Sigmoid colon (tissue), 7 donors: ENCODE data around the gene TAF1. TPM values are rescaled to one million over a fixed set of nuclear protein-coding genes. Genes with fewer than 3 reads are reported as not detected.
"Not testable (repeated sequence)": the region's sequence is repeated elsewhere in the genome, so short reads cannot be mapped to it uniquely, and the experiment has no call there.

Experiments used
- DNase-seq: peaks from one replicate; pipeline ENCODE4 v3.0.0-alpha.2; 2019
- H3K27ac ChIP-seq, 4 donors: fragments of 200-600 bp; sonication (generic); one replicate each; pipeline ENCODE4 v1.5.1; 2016 to 2019; ENCODE audit warnings: mild to moderate bottlenecking in 1 of 4
- H3K27me3 ChIP-seq, 3 donors: fragments of 200-600 bp; sonication (generic); one replicate each; pipeline ENCODE4 v1.5.1; 2019; ENCODE audit warnings: mild to moderate bottlenecking in 1 of 3
- H3K36me3 ChIP-seq, 4 donors: fragments of 200-600 bp; sonication (generic); one replicate each; pipeline ENCODE4 v1.5.1; 2016 to 2019
- H3K4me1 ChIP-seq, 4 donors: fragments of 200-600 bp; sonication (generic); one replicate each; pipeline ENCODE4 v1.5.1; 2017 to 2019
- H3K4me3 ChIP-seq, 4 donors: fragments of 200-600 bp; sonication (generic); one replicate each; pipeline ENCODE4 v1.5.1; 2017 to 2019; ENCODE audit warnings: mild to moderate bottlenecking in 2 of 4, moderate library complexity in 1 of 4
- H3K9me3 ChIP-seq, 4 donors: fragments of 200-600 bp in 3 of 4; sonication (generic) in 3 of 4; one replicate each; pipeline versions ENCODE4 v1.5.1 to v1.6.1; 2013 to 2019
- CTCF ChIP-seq, 4 experiments: fragments of 450-650 bp in 3 of 4; fragments of 200-600 bp in 1 of 4; IDR thresholded peaks; one replicate each; pipeline ENCODE4 v1.5.1; 2016 to 2019; ENCODE audit warnings: antibody characterized with exemption in 4 of 4, mild to moderate bottlenecking in 3 of 4, moderate library complexity in 2 of 4
- EP300 ChIP-seq, 4 donors: sonication (generic); formaldehyde crosslinking; IDR thresholded peaks; one replicate each; pipeline ENCODE4 v1.6.1; 2017; ENCODE audit warnings: antibody characterized with exemption in 4 of 4
- POLR2A ChIP-seq, 2 donors: fragments of 450-650 bp; IDR thresholded peaks; one replicate each; pipeline ENCODE4 v1.6.1; 2016; ENCODE audit warnings: antibody characterized with exemption in 2 of 2, mild to moderate bottlenecking in 2 of 2, moderate library complexity in 2 of 2
- POLR2AphosphoS5 ChIP-seq, 4 donors: sonication (generic); formaldehyde crosslinking; IDR thresholded peaks; one replicate each; pipeline ENCODE4 v1.6.1; 2017; ENCODE audit warnings: antibody characterized with exemption in 4 of 4
- WGBS, 2 donors: extraction: QIAGEN DNeasy Blood & Tissue Kit; methylation state at CpG; one replicate each; pipeline ENCODE4 v1.1.7; 2013; 5-methylcytosine and 5-hydroxymethylcytosine counted together
- intact Hi-C: fragments of 100-400 bp; cut with DNase I; formaldehyde crosslinking; loops from one replicate; pipeline ENCODE4 v1.15.1; 2023
- polyA plus RNA-seq, 3 donors: library from polyadenylated mRNA; stranded (reverse); fragments of 200-250 nt; gene quantifications; one replicate each; pipeline ENCODE4 v1.2.3, GENCODE V29; 2013
- total RNA-seq, 4 donors: library from RNA; depleted of rRNA; stranded (reverse); fragments of >200 nt; gene quantifications; one replicate each; pipeline ENCODE4 v1.1.0, GENCODE V29; 2016
- donor health status: healthy with polysubstance abuse.
- donor health status: Bipolar disorder and iron deficiency.
- donor health status: healthy.

TAF1 gene
- total and polyA plus RNA-seq, 7 donors: 4.9 to 47.4 (median 40.7) TPM

- Histone ChIP-seq H3K27me3 (no peaks in the 10 kb centered on the region), H3K27ac (no peak overlapping the region), H3K4me3 (no peak overlapping the region), H3K9me3 (no peaks in the 10 kb centered on the region), H3K36me3 (peaks cover 0 to 3% (median 0%) of the 10 kb centered on the region in 4 donors), H3K4me1 (no peaks in the 10 kb centered on the region)
- TF ChIP-seq POLR2A (IDR thresholded peaks at IDR 0.05): no peak
- TF ChIP-seq POLR2AphosphoS5 (IDR thresholded peaks at IDR 0.05): no peak
- TF ChIP-seq CTCF (IDR thresholded peaks at IDR 0.05): no peak
- intact Hi-C loops: no loop called here
- no peak for DNase-seq
- 77 to 85% methylated on average over 1 of the region's 1 CpG for WGBS, 2 donors
Measured at GRCh38 chrX:71432733-71433132, 66.6 kb downstream of the TAF1 start.

DNA sequence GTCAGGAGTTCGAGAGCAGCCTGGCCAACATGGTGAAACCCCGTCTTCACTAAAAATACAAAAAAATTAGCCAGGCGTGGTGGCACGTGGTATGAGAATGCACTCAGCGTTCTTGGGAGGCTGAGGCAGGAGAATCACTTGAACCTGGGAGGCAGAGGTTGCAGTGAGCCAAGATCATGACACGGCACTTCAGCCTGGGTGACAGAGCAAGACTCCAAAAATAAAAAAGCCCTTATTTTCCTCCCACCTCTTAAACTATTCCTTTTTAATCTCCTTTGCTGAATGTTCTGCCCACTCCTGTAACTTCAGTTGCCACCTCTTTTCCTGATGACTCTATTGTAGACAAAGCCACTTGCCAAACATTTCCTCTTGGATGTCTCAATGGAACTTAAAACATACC, 72.6 kb downstream of the TAF1 start:
- H3K27ac ChIP-seq: no peak overlapping the region
- H3K4me3 ChIP-seq: no peak overlapping the region
- TF ChIP-seq POLR2AphosphoS5 (IDR thresholded peaks at IDR 0.05) (no peak), EP300 (IDR thresholded peaks at IDR 0.05) (no peak)
- no peaks in the 10 kb centered on the region for H3K27me3 ChIP-seq
- peaks cover 0 to 6% (median 0%) of the 10 kb centered on the region in 4 donors for H3K36me3 ChIP-seq
- H3K9me3 ChIP-seq: no peaks in the 10 kb centered on the region
- H3K4me1 ChIP-seq: no peaks in the 10 kb centered on the region
- 93 to 95% methylated on average over 6 of the region's 6 CpGs for WGBS, 2 donors
- no peak for DNase-seq
- intact Hi-C loops: no loop called here

DNA sequence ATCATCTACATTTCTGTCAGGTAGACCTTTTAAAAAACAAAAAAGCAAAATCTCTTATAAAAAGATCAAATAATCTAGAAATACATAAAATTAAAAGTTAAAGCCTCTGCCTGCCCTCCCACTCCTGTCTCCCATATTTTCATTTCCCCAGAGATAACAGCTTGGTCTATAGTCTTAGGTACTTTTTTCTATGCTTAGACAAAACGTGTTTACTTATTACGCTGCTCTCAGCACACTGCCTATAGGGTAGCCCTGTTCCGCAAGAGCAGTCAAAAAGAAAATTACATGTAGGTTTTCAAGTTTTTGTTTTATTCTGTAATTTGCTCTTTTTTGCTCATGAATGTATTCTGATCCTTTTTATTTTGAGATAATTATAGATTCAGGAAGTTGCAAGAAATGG, 73.3 kb downstream of the TAF1 start:
- H3K9me3 ChIP-seq: no peaks in the 10 kb centered on the region
- H3K27ac ChIP-seq: no peak overlapping the region
- no peak for DNase-seq
- no peaks in the 10 kb centered on the region for H3K27me3 ChIP-seq
- TF ChIP-seq POLR2A (IDR thresholded peaks at IDR 0.05): no peak
- no peak for TF ChIP-seq CTCF (IDR thresholded peaks at IDR 0.05)
- TF ChIP-seq EP300 (IDR thresholded peaks at IDR 0.05): no peak
- no peak for TF ChIP-seq POLR2AphosphoS5 (IDR thresholded peaks at IDR 0.05)
- intact Hi-C loops: no loop called here
- H3K4me1 ChIP-seq: no peaks in the 10 kb centered on the region
- peaks cover 0 to 6% (median 0%) of the 10 kb centered on the region in 4 donors for H3K36me3 ChIP-seq
- no peak overlapping the region for H3K4me3 ChIP-seq
- WGBS, 2 donors: 81 to 94% methylated on average over 3 of the region's 3 CpGs

DNA sequence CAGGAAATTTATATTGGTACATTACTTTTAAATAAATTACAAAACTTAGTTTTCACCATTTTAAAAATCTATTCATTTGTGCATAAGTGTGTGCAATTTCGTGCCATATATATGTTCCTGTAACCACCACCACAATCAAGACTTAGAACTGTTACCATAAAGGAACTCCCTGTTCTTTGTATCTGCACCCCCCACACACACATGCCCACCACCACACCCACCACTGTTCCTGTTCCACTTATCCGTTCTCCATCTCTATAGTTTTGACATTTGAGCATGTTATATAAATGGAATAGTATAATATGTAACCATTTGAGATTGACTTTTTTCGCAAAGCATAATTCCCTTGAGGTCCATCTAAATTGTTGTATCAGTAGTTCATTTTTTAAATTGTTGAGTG, 73.7 kb downstream of the TAF1 start:
- no peaks in the 10 kb centered on the region for H3K9me3 ChIP-seq
- TF ChIP-seq CTCF (IDR thresholded peaks at IDR 0.05): no peak
- no peak for TF ChIP-seq POLR2A (IDR thresholded peaks at IDR 0.05)
- no peak for TF ChIP-seq EP300 (IDR thresholded peaks at IDR 0.05)
- no peak for TF ChIP-seq POLR2AphosphoS5 (IDR thresholded peaks at IDR 0.05)
- no peak for DNase-seq
- no peak overlapping the region for H3K27ac ChIP-seq
- WGBS, 2 donors: 70 to 96% methylated on average over 3 of the region's 3 CpGs
- intact Hi-C loops: no loop called here
- peaks cover 0 to 6% (median 0%) of the 10 kb centered on the region in 4 donors for H3K36me3 ChIP-seq
- no peaks in the 10 kb centered on the region for H3K4me1 ChIP-seq
- H3K27me3 ChIP-seq: no peaks in the 10 kb centered on the region
- no peak overlapping the region for H3K4me3 ChIP-seq

DNA sequence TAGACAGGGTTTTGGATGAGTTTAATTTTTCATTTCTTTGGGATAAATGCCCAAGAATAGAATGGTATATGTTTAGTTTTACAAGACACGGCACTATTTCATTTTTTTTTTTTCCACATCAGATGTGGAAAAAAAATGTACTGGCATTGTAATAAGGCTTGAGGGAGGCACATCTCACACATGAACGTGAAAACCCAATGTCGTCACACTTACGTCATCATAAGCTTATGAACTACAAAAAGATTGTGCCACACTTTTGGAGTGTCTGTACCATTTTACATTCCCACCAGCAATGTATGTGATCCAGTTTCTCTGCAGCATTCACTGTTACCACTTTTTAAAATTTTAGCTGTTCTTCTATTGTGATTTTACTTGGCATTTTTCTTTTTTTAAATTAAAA, 74.2 kb downstream of the TAF1 start:
- Histone ChIP-seq H3K9me3 (no peaks in the 10 kb centered on the region), H3K27ac (no peak overlapping the region), H3K4me1 (no peaks in the 10 kb centered on the region), H3K4me3 (no peak overlapping the region), H3K27me3 (no peaks in the 10 kb centered on the region), H3K36me3 (peaks cover 0 to 6% (median 0%) of the 10 kb centered on the region in 4 donors)
- WGBS, 2 donors: 90 to 92% methylated on average over 4 of the region's 4 CpGs
- DNase-seq: no peak
- intact Hi-C loops: no loop called here
- TF ChIP-seq POLR2A (IDR thresholded peaks at IDR 0.05): no peak
- no peak for TF ChIP-seq CTCF (IDR thresholded peaks at IDR 0.05)
- TF ChIP-seq POLR2AphosphoS5 (IDR thresholded peaks at IDR 0.05): no peak
- TF ChIP-seq EP300 (IDR thresholded peaks at IDR 0.05): no peak

GRCh38 chrX:71441809-71442208, 75.7 kb downstream of the TAF1 start:
- 100% methylated on average over 2 of the region's 2 CpGs for WGBS, 2 donors
- H3K9me3 ChIP-seq, H3K36me3 ChIP-seq, H3K27me3 ChIP-seq, intact Hi-C loops, DNase-seq, H3K4me1 ChIP-seq, H3K27ac ChIP-seq, H3K4me3 ChIP-seq: not testable (repeated sequence)
